PC-9 (cell line): ENCODE measurements around the gene CCDC93. TPM values are rescaled to one million over a fixed set of nuclear protein-coding genes. Genes with fewer than 3 reads are reported as not detected.

ENCODE experiments used
- BruUV-seq: library from RNA; stranded (reverse); fragments of 400-500 nt; replicated peaks from 2 replicates; lab custom pipeline; 2021; lab: Mats Ljungman, UMichigan
- CTCF ChIA-PET: fragments of 300-600 bp; sonication (Branson Sonifier 250); formaldehyde crosslinking; loops from one replicate; lab custom pipeline; 2022; ENCODE audit warnings: antibody characterized with exemption; lab: Charles Lee
- POLR2A ChIA-PET: fragments of 300-600 bp; sonication (Branson Sonifier 250); formaldehyde crosslinking; loops from one replicate; lab custom pipeline; 2022; ENCODE audit warnings: antibody characterized with exemption; ENCODE audit not compliant: unreplicated experiment; lab: Charles Lee
- DNase-seq, 2 experiments: peaks; one replicate each; pipeline versions ENCODE4 v3.0.0 to v3.0.0-alpha.2; 2015 to 2022; ENCODE audit warnings: mixed read lengths in 1 of 2
- H2AFZ ChIP-seq: fragments of 200-600 bp; sonication (generic); 2 replicates; pipeline ENCODE4 v1.8.1; 2017; ENCODE audit warnings: antibody characterized with exemption
- H3F3A ChIP-seq: fragments of 200-600 bp; sonication (generic); 2 replicates; pipeline ENCODE4 v1.8.1; 2017; ENCODE audit warnings: antibody characterized with exemption, mild to moderate bottlenecking, low read depth; ENCODE audit not compliant: insufficient read depth
- H3K27ac ChIP-seq: fragments of 200-600 bp; sonication (generic); 2 replicates; pipeline ENCODE4 v1.6.1; 2016; ENCODE audit warnings: mixed run types
- H3K27me3 ChIP-seq: fragments of 200-600 bp; sonication (generic); 2 replicates; pipeline ENCODE4 v1.6.1; 2016; ENCODE audit warnings: low read depth, mixed run types; ENCODE audit not compliant: insufficient read depth
- H3K36me3 ChIP-seq: fragments of 200-600 bp; sonication (generic); 2 replicates; pipeline ENCODE4 v1.6.1; 2016; ENCODE audit warnings: low read depth, mixed run types
- H3K4me1 ChIP-seq: fragments of 200-600 bp; sonication (generic); replicated peaks from 2 replicates; pipeline ENCODE4 v1.6.1; 2016; ENCODE audit warnings: mixed run types; ENCODE audit not compliant: insufficient read depth
- H3K4me2 ChIP-seq: fragments of 200-600 bp; sonication (generic); 2 replicates; pipeline ENCODE4 v1.6.1; 2017; ENCODE audit warnings: mixed run types
- H3K4me3 ChIP-seq: fragments of 200-600 bp; sonication (generic); 2 replicates; pipeline ENCODE4 v1.6.1; 2016; ENCODE audit warnings: mixed run types
- H3K79me2 ChIP-seq: fragments of 200-600 bp; sonication (generic); 2 replicates; pipeline ENCODE4 v1.6.1; 2017; ENCODE audit warnings: low read depth, mixed run types
- H3K9me2 ChIP-seq: fragments of 200-600 bp; sonication (generic); 2 replicates; pipeline ENCODE4 v1.8.1; 2017; ENCODE audit warnings: mild to moderate bottlenecking; ENCODE audit not compliant: insufficient read depth
- H3K9me3 ChIP-seq: fragments of 200-600 bp; sonication (generic); 2 replicates; pipeline ENCODE4 v1.8.1; 2016; ENCODE audit warnings: low read depth; ENCODE audit not compliant: insufficient read depth
- H4K20me1 ChIP-seq: fragments of 200-600 bp; sonication (generic); 2 replicates; pipeline ENCODE4 v1.8.1; 2017; ENCODE audit not compliant: insufficient read depth
- CTCF ChIP-seq: fragments of 200-600 bp; sonication (generic); conservative IDR thresholded peaks from 2 replicates; pipeline ENCODE4 v1.6.1; 2017; ENCODE audit warnings: mixed run types, antibody characterized with exemption, mild to moderate bottlenecking, moderate library complexity
- EZH2 ChIP-seq: fragments of 200-600 bp; sonication (generic); IDR thresholded peaks from 2 replicates; pipeline ENCODE4 v1.8.0; 2017; ENCODE audit warnings: antibody characterized with exemption, low read depth
- intact Hi-C: fragments of 100-400 bp; cut with micrococcal nuclease; formaldehyde crosslinking; loops from one replicate; pipeline ENCODE4 v1.10.0; 2022; ENCODE audit not compliant: unreplicated experiment
- total RNA-seq: library from RNA; stranded (reverse); gene quantifications from 2 replicates; pipeline ENCODE4 v1.2.3, GENCODE V29; 2021

CCDC93 gene
- total RNA-seq, 1 experiment from 2014 or later, result 31.3 TPM

DNA sequence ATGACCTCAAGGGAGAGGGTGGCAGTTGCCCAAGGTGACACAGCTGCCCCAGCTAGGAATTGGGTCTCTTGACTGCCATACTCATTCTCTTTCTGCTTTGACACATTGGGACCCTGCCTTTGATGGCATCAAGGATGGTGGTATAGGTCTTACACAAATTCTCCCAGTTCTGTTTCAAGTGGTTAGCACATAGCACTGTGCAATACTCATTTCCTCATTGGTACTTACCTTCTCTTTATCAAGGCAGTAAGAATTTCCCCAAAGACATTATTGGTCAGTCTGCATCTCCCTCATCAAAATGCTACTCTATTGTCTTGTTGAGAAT lies 35.9 kb upstream of the CCDC93 start:
- no peaks in the 10 kb centered on the region for H3K79me2 ChIP-seq
- intact Hi-C loops, result loop anchor here (5.0 kb wide), 2 partner anchors 118 to 153 kb away; no protein-coding TSS in a partner anchor
- BruUV-seq, result no TSS peak
- no peak overlapping the region for H3K4me3 ChIP-seq
- no peaks in the 10 kb centered on the region for H3K9me3 ChIP-seq
- POLR2A ChIA-PET, result no interaction called here
- H3K4me1 ChIP-seq, result peaks cover 46% of the 10 kb centered on the region
- TF ChIP-seq CTCF (no peak), EZH2 (no peak)
- no peaks in the 10 kb centered on the region for H3K27me3 ChIP-seq
- H3F3A ChIP-seq, result peaks cover 19% of the 10 kb centered on the region
- no peak overlapping the region for H3K4me2 ChIP-seq
- no peaks in the 10 kb centered on the region for H3K9me2 ChIP-seq
- no peaks in the 10 kb centered on the region for H3K36me3 ChIP-seq
- H2AFZ ChIP-seq, result no peak overlapping the region
- no peaks in the 10 kb centered on the region for H4K20me1 ChIP-seq
- H3K27ac ChIP-seq, result no peak overlapping the region
- CTCF ChIA-PET, result no interaction called here
- peak in 1 of 2 experiments; percentile 36 for DNase-seq

- intact Hi-C loops, result loop anchor here (5.0 kb wide), 2 partner anchors 118 to 153 kb away; no protein-coding TSS in a partner anchor
- no peak overlapping the region for H3K4me2 ChIP-seq
- H2AFZ ChIP-seq, result no peak overlapping the region
- H3K9me3 ChIP-seq, result no peaks in the 10 kb centered on the region
- no peaks in the 10 kb centered on the region for H3K9me2 ChIP-seq
- CTCF ChIA-PET, result no interaction called here
- H3F3A ChIP-seq, result peaks cover 19% of the 10 kb centered on the region
- no peak for TF ChIP-seq EZH2
- TF ChIP-seq CTCF, result no peak
- H3K27me3 ChIP-seq, result no peaks in the 10 kb centered on the region
- H4K20me1 ChIP-seq, result no peaks in the 10 kb centered on the region
- H3K27ac ChIP-seq, result no peak overlapping the region
- DNase-seq, result peak; percentile 14 to 55
- POLR2A ChIA-PET, result no interaction called here
- no peaks in the 10 kb centered on the region for H3K79me2 ChIP-seq
- H3K4me3 ChIP-seq, result no peak overlapping the region
- no TSS peak for BruUV-seq
- peaks cover 46% of the 10 kb centered on the region for H3K4me1 ChIP-seq
- H3K36me3 ChIP-seq, result no peaks in the 10 kb centered on the region
Measured at GRCh38 chr2:118049140-118049815, 35.4 kb upstream of the CCDC93 start.

DNA sequence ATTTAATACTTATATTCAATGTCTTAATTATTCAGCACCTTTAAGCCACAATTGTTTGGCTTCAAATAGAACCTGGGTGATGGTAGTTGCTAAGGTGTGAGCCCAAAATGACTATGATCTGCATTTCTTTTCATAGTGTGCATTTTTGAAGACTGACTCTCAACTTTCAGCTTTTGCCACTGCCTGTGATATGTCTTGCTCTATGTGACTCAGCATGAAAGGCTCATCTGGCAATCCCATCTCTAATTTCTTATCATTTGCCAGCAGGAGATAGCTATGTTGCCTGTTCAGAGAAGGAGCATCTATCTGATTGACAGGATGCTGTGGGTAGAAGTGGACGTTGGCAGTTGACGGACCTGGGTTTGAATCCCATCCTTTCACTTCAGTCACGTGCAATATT lies 34.5 kb upstream of the CCDC93 start:
- Histone ChIP-seq H3K79me2 (no peaks in the 10 kb centered on the region), H4K20me1 (no peaks in the 10 kb centered on the region), H3K9me2 (no peaks in the 10 kb centered on the region; the same call in 1 of the 2 replicates), H3K27ac (peak overlapping the region; percentile 71), H2AFZ (no peak overlapping the region), H3K4me3 (no peak overlapping the region), H3K9me3 (no peaks in the 10 kb centered on the region), H3K4me2 (peak overlapping the region; percentile 57; the same call in 1 of the 2 replicates), H3K27me3 (no peaks in the 10 kb centered on the region), H3K36me3 (no peaks in the 10 kb centered on the region), H3F3A (peaks cover 19% of the 10 kb centered on the region), H3K4me1 (peaks cover 52% of the 10 kb centered on the region)
- no peak for TF ChIP-seq CTCF
- TF ChIP-seq EZH2, result no peak
- DNase-seq, result no peak
- POLR2A ChIA-PET, result no interaction called here
- CTCF ChIA-PET, result interaction anchor here (0.7 kb wide), 1 partner anchor 38 kb away, joined by 3 read pairs; no protein-coding TSS in a partner anchor
- no TSS peak for BruUV-seq
- intact Hi-C loops, result loop anchor here (5.0 kb wide), 2 partner anchors 119 to 154 kb away; no protein-coding TSS in a partner anchor
